HepG2 (cell line): ENCODE data around the gene WDR83. TPM values are rescaled to one million over a fixed set of nuclear protein-coding genes. Genes with fewer than 3 reads are reported as not detected.

Experiments
- ADNP ChIP-seq: sonication (generic); formaldehyde crosslinking; IDR thresholded peaks from 2 replicates; pipeline ENCODE4 v1.4.0; 2020; ENCODE audit warnings: missing genetic modification reagents
- CCDC6 ChIP-seq: sonication (generic); formaldehyde crosslinking; IDR thresholded peaks from 2 replicates; pipeline ENCODE4 v1.8.1; 2022; ENCODE audit warnings: mild to moderate bottlenecking, missing genetic modification reagents, moderate library complexity
- EED ChIP-seq: sonication (generic); formaldehyde crosslinking; IDR thresholded peaks from 2 replicates; pipeline ENCODE4 v1.5.0; 2020; ENCODE audit warnings: mild to moderate bottlenecking, missing genetic modification reagents
- ELF4 ChIP-seq: sonication (generic); formaldehyde crosslinking; IDR thresholded peaks from 2 replicates; pipeline ENCODE4 v1.5.0; 2020; ENCODE audit warnings: missing genetic modification reagents, mild to moderate bottlenecking, moderate library complexity, borderline replicate concordance
- FLYWCH1 ChIP-seq: sonication (generic); formaldehyde crosslinking; IDR thresholded peaks from 2 replicates; pipeline ENCODE4 v1.8.1; 2023; ENCODE audit warnings: mild to moderate bottlenecking, missing genetic modification reagents
- FOXK2 ChIP-seq: fragments of 450-650 bp; IDR thresholded peaks from 2 replicates; pipeline ENCODE4 v1.6.1; 2016
- GABPA ChIP-seq, 2 experiments: IDR thresholded peaks; 2 replicates each; pipeline ENCODE4 v1.6.1; 2011 to 2016; ENCODE audit warnings: low read depth in 2 of 2, low read length in 1 of 2, missing biosample characterization in 1 of 2, missing genetic modification characterization in 1 of 2
- GABPB1 ChIP-seq: IDR thresholded peaks from 2 replicates; pipeline ENCODE4 v1.6.1; 2016; ENCODE audit warnings: mild to moderate bottlenecking, missing genetic modification reagents, moderate library complexity, missing compliant biosample characterization
- GTF3A ChIP-seq: sonication (generic); formaldehyde crosslinking; conservative IDR thresholded peaks from 2 replicates; pipeline ENCODE4 v1.4.0; 2020; ENCODE audit warnings: mild to moderate bottlenecking, missing genetic modification reagents
- JDP2 ChIP-seq: sonication (generic); formaldehyde crosslinking; IDR thresholded peaks from 2 replicates; pipeline ENCODE4 v1.8.1; 2022; ENCODE audit warnings: missing genetic modification reagents, borderline replicate concordance
- KDM3A ChIP-seq: IDR thresholded peaks from 2 replicates; pipeline ENCODE4 v1.6.1; 2018; ENCODE audit warnings: low read depth, missing compliant biosample characterization
- KLF11 ChIP-seq: IDR thresholded peaks from 2 replicates; pipeline ENCODE4 v1.6.1; 2016; ENCODE audit warnings: missing compliant biosample characterization
- MED8 ChIP-seq: sonication (generic); formaldehyde crosslinking; IDR thresholded peaks from 2 replicates; pipeline ENCODE4 v1.8.1; 2023; ENCODE audit warnings: mild to moderate bottlenecking, missing genetic modification reagents; ENCODE audit not compliant: insufficient replicate concordance
- MYNN ChIP-seq: sonication (generic); formaldehyde crosslinking; IDR thresholded peaks from 2 replicates; pipeline ENCODE4 v1.4.0; 2020; ENCODE audit warnings: mild to moderate bottlenecking, low read depth, missing genetic modification reagents
- NFRKB ChIP-seq: fragments of 450-650 bp; IDR thresholded peaks from 2 replicates; pipeline ENCODE4 v1.6.1; 2017
- PAF1 ChIP-seq: IDR thresholded peaks from 2 replicates; pipeline ENCODE4 v1.6.1; 2016; ENCODE audit warnings: missing genetic modification reagents, missing compliant biosample characterization
- PHF8 ChIP-seq: sonication (generic); formaldehyde crosslinking; IDR thresholded peaks from 2 replicates; pipeline ENCODE4 v1.5.0; 2020; ENCODE audit warnings: missing genetic modification reagents
- SNAPC2 ChIP-seq: sonication (generic); formaldehyde crosslinking; IDR thresholded peaks from 2 replicates; pipeline ENCODE4 v1.8.1; 2022; ENCODE audit warnings: mild to moderate bottlenecking, missing genetic modification reagents
- STAT5B ChIP-seq: sonication (generic); formaldehyde crosslinking; IDR thresholded peaks from 2 replicates; pipeline ENCODE4 v1.4.0; 2020; ENCODE audit warnings: missing genetic modification reagents
- TEAD2 ChIP-seq: sonication (generic); formaldehyde crosslinking; IDR thresholded peaks from 2 replicates; pipeline ENCODE4 v1.9.0; 2021; ENCODE audit warnings: missing genetic modification reagents
- TGIF2 ChIP-seq: IDR thresholded peaks from 2 replicates; pipeline ENCODE4 v1.6.1; 2016; ENCODE audit warnings: control low read depth, missing compliant biosample characterization
- TP53 ChIP-seq: sonication (generic); formaldehyde crosslinking; conservative IDR thresholded peaks from 2 replicates; pipeline ENCODE4 v1.4.0; 2020; ENCODE audit warnings: missing genetic modification reagents
- ZEB1 ChIP-seq: IDR thresholded peaks from 2 replicates; pipeline ENCODE4 v1.6.1; 2012; ENCODE audit warnings: mild to moderate bottlenecking, low read depth, inconsistent platforms; ENCODE audit not compliant: insufficient replicate concordance
- ZNF12 ChIP-seq: sonication (generic); formaldehyde crosslinking; IDR thresholded peaks from 2 replicates; pipeline ENCODE4 v1.5.0; 2020; ENCODE audit warnings: missing genetic modification reagents
- ZNF234 ChIP-seq: sonication (generic); formaldehyde crosslinking; conservative IDR thresholded peaks from 2 replicates; pipeline ENCODE4 v1.5.1; 2020; ENCODE audit warnings: mild to moderate bottlenecking, missing genetic modification reagents
- ZNF256 ChIP-seq: sonication (generic); formaldehyde crosslinking; conservative IDR thresholded peaks from 2 replicates; pipeline ENCODE4 v1.4.0; 2020; ENCODE audit warnings: missing genetic modification reagents
- ZNF343 ChIP-seq: sonication (generic); formaldehyde crosslinking; IDR thresholded peaks from 2 replicates; pipeline ENCODE4 v1.4.0; 2020; ENCODE audit warnings: mild to moderate bottlenecking, missing genetic modification reagents
- ZNF501 ChIP-seq: sonication (generic); formaldehyde crosslinking; IDR thresholded peaks from 2 replicates; pipeline ENCODE4 v1.5.1; 2020; ENCODE audit warnings: mild to moderate bottlenecking, moderate library complexity, missing genetic modification reagents
- ZNF652 ChIP-seq: IDR thresholded peaks from 2 replicates; pipeline ENCODE4 v1.6.1; 2016; ENCODE audit warnings: low read depth, borderline replicate concordance
- ZSCAN12 ChIP-seq: sonication (generic); formaldehyde crosslinking; IDR thresholded peaks from 2 replicates; pipeline ENCODE4 v1.9.0; 2021; ENCODE audit warnings: mild to moderate bottlenecking, missing genetic modification reagents
- ZSCAN25 ChIP-seq: sonication (generic); formaldehyde crosslinking; IDR thresholded peaks from 2 replicates; pipeline ENCODE4 v1.8.0; 2022; ENCODE audit warnings: mild to moderate bottlenecking, missing genetic modification reagents
- polyA plus RNA-seq, 8 experiments: library from polyadenylated mRNA; depleted of rRNA in 3 of 8; stranded (reverse) in 7 of 8; unstranded in 1 of 8; fragments of >200 nt; fragmentation: Illumina TruSeq in 4 of 8; extraction: Trizol in 4 of 8; gene quantifications; 2 replicates each; pipeline versions ENCODE4 v1.2.1 to v1.2.3, GENCODE V29; 2011 to 2016; ENCODE audit warnings: low read depth in 4 of 8, missing spikeins in 1 of 8, mixed read lengths in 1 of 8; ENCODE audit not compliant: insufficient read depth in 1 of 8
- total RNA-seq, 5 experiments: library from RNA; depleted of rRNA; stranded (reverse); fragments of >200 nt; fragmentation: Illumina TruSeq; extraction: Trizol; gene quantifications; 2 replicates each; pipeline ENCODE4 v1.2.3, GENCODE V29; 2016; ENCODE audit warnings: low read depth in 1 of 5
- TF ChIP-seq, protein P1 (sequence below): sonication (generic); formaldehyde crosslinking; IDR thresholded peaks from 2 replicates; pipeline ENCODE4 v1.8.1; 2023; ENCODE audit warnings: mild to moderate bottlenecking, missing genetic modification reagents
- TF ChIP-seq, protein P2 (sequence below): sonication (generic); formaldehyde crosslinking; IDR thresholded peaks from 2 replicates; pipeline ENCODE4 v1.4.0; 2020; ENCODE audit warnings: missing genetic modification reagents

Gene WDR83
- total and polyA plus RNA-seq, 2 of the 13 experiments (the other 11 are each of a cell fraction or from before 2014, with no cell fraction given): 4.5 to 10.7 TPM

DNA sequence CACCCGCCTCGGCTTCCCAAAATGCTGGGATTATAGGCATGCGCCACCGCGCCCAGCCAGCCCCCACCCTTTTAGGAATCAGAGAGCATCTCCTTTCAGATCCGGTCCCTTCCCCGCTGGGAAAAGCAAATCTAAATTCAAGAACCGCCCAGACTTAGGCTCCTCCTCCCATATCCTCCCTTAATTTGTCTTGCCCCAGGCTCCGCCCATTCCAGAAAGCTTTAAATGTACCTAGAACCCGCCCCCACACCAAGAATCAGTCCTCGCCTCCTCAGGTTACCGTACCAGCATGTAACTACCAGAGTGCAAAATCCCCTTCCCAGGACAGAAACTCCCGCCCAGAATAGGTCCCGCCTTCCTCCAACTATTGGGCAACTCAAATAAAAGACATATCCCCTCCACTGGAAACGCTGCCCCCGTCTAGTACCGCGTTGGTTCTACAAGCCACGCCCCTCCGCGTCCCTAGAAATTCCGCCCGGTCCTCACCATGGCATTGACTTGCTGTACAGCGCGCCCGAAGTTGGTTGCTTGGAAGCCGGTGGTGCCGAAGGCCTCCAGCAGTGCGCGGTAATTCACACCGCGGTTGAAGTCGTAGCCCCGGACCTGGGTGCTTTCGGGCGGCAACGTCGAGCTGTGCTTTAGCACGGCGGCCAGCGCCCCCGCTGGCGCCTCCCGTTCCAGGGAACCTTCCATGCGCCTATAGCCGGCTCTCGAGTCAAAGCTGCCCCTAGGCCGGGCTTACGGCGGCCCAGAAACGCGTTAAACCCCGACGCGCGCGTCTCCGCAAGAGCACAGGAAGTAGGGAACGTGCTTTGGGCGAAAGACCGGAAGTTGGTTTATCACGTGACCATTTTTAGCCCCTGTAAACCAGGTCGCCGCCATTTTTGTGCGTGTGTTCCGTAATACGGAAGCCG is 14.7 kb downstream of the WDR83 start, which contains the start of gene DHPS (continued):
- TF ChIP-seq EED (peak; percentile 54; the same call in 1 of the 2 replicates), ZNF12 (CRISPR knock-in tag) (no peak), NFRKB (no peak), ZNF652 (CRISPR knock-in tag) (no peak), ZSCAN25 (no peak), PAF1 (CRISPR knock-in tag) (no peak), TEAD2 (0 out of 2 replicates have a peak, but pooled peaks have one; percentile 22), ZNF234 (no peak; the same call in 1 of the 2 replicates), GABPB1 (peak; percentile 95), MYNN (CRISPR knock-in tag) (peak; percentile 77; the same call in 1 of the 2 replicates), GABPA (IDR thresholded peaks at IDR 0.05; ENCODE audit: low read depth, low read length) (peak; percentile 79), GABPA (CRISPR knock-in tag; IDR thresholded peaks at IDR 0.05; ENCODE audit: low read depth) (peak; percentile 95), TP53 (CRISPR knock-in tag) (no peak; the same call in 1 of the 2 replicates), FLYWCH1 (CRISPR knock-in tag) (no peak), KDM3A (no peak), JDP2 (CRISPR knock-in tag) (no peak; the same call in 1 of the 2 replicates), KLF11 (CRISPR knock-in tag) (no peak), ADNP (CRISPR knock-in tag) (no peak), STAT5B (CRISPR knock-in tag) (0 out of 2 replicates have a peak, but pooled peaks have one; percentile 48), ELF4 (CRISPR knock-in tag) (peak; percentile 71; the same call in 1 of the 2 replicates), ZNF501 (peak; percentile 91), CCDC6 (CRISPR knock-in tag) (no peak), GTF3A (CRISPR knock-in tag) (no peak), ZSCAN12 (CRISPR knock-in tag) (no peak), ZEB1 (no peak), ZNF256 (CRISPR knock-in tag) (no peak), TGIF2 (CRISPR knock-in tag) (no peak), ZNF343 (no peak), MED8 (CRISPR knock-in tag) (peak; percentile 9), SNAPC2 (no peak), PHF8 (CRISPR knock-in tag) (peak; percentile 87), FOXK2 (peak; percentile 69)
- TF ChIP-seq, protein P1, sequence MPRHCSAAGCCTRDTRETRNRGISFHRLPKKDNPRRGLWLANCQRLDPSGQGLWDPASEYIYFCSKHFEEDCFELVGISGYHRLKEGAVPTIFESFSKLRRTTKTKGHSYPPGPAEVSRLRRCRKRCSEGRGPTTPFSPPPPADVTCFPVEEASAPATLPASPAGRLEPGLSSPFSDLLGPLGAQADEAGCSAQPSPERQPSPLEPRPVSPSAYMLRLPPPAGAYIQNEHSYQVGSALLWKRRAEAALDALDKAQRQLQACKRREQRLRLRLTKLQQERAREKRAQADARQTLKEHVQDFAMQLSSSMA: no peak
- TF ChIP-seq, protein P2, sequence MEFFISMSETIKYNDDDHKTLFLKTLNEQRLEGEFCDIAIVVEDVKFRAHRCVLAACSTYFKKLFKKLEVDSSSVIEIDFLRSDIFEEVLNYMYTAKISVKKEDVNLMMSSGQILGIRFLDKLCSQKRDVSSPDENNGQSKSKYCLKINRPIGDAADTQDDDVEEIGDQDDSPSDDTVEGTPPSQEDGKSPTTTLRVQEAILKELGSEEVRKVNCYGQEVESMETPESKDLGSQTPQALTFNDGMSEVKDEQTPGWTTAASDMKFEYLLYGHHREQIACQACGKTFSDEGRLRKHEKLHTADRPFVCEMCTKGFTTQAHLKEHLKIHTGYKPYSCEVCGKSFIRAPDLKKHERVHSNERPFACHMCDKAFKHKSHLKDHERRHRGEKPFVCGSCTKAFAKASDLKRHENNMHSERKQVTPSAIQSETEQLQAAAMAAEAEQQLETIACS (CRISPR knock-in tag): peak; percentile 85
